Activated T-cell treated with anti-CD3 and anti-CD28 coated beads, Interleukin-2, amount 50 U/mL, for 4 hours (primary cell): ENCODE data around the gene GALR1. TPM values are rescaled to one million over a fixed set of nuclear protein-coding genes. Genes with fewer than 3 reads are reported as not detected.

ENCODE experiments used
- ATAC-seq, 2 donors: fragments of 200-7000 bp; cut with Tn5 transposase; one replicate each; pipeline ENCODE4 v1.10.0; 2021
- DNase-seq: peaks from one replicate; pipeline ENCODE4 v3.0.0-alpha.2; 2020
- H3K27me3 Mint-ChIP-seq: one replicate; pipeline ENCODE4 v1.8.0; 2021; ENCODE audit warnings: low read depth, mixed read lengths
- H3K36me3 Mint-ChIP-seq: one replicate; pipeline ENCODE4 v1.8.0; 2022; ENCODE audit warnings: mixed read lengths; ENCODE audit not compliant: insufficient read depth
- H3K4me1 Mint-ChIP-seq: one replicate; pipeline ENCODE4 v1.8.0; 2021; ENCODE audit warnings: low read depth, mixed read lengths
- H3K4me3 Mint-ChIP-seq: one replicate; pipeline ENCODE4 v1.8.0; 2021; ENCODE audit warnings: mild to moderate bottlenecking, moderate library complexity, mixed read lengths
- H3K9me3 Mint-ChIP-seq: one replicate; pipeline ENCODE4 v1.8.0; 2021; ENCODE audit warnings: mixed read lengths
- total RNA-seq, 3 donors: library from RNA; stranded (reverse); gene quantifications; one replicate each; pipeline ENCODE4 v1.2.1, GENCODE V29; 2021

The GALR1 gene
- total RNA-seq, result not detected

DNA sequence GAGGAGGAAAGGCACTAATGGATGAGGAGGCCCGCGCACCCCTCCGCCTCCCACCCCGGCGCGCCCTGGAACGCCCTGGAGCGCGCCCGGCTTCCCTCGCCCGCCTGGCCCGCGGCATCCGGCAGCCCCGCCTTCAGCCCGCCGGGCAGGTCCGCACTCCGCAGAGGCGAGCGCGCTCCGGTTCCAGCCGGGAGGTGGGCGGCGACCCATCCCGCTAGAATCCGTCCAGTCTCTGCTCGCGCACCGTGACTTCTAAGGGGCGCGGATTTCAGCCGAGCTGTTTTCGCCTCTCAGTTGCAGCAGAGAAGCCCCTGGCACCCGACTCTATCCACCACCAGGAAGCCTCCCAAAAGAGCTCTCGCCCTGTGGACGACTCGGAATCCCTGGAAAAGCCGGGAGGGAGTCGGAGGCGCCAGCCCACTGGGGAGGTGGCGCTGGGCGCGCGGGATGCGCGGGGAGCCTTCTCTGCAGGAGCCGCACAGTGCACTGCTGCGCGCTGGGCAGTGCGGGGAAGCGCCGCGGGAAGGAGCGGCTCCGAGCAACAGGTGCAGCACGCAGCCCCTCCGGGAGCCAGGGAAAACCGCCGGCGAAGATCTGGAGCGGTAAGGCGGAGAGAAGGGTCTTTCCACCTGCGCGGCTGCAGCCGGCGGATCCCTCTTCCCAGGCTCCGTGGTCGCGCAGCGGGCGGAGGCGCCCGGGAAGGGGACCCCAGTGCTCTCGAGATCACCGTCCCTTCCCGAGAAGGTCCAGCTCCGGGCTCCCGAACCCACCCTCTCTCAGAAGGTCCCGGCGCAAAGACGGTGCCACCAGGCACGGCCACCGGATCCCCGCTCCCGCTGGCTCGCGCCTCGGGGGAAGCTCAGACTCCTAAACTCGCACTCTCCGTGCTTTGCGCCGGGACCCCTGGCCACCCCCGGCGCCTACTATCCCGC is at the start of gene GALR1:
TSS of gene GALR1 (plus strand) at position 280 of the 932 bp plus-strand sequence. CDS start 701 bp downstream, outside the sequence.
- Mint-ChIP-seq H3K27me3 (peaks cover 64% of the 10 kb centered on the region), H3K4me3 (peak within 1 kb of the TSS; percentile 50), H3K9me3 (peaks cover 13% of the 10 kb centered on the region), H3K36me3 (no peaks in the 10 kb centered on the region), H3K4me1 (peaks cover 12% of the 10 kb centered on the region)
- no peak for DNase-seq
- ATAC-seq, result peak; percentile 44 to 53

GRCh38 chr18:77201506-77201905 is 48.1 kb upstream of the GALR1 start:
- Mint-ChIP-seq H3K4me3 (no peak overlapping the region), H3K9me3 (no peaks in the 10 kb centered on the region), H3K27me3 (peaks cover 8% of the 10 kb centered on the region), H3K36me3 (no peaks in the 10 kb centered on the region), H3K4me1 (peaks cover 4% of the 10 kb centered on the region)
- no peak for ATAC-seq
- no peak for DNase-seq

- no peak for DNase-seq
- H3K36me3 Mint-ChIP-seq, result no peaks in the 10 kb centered on the region
- H3K4me1 Mint-ChIP-seq, result peaks cover 10% of the 10 kb centered on the region
- no peak for ATAC-seq
- H3K4me3 Mint-ChIP-seq, result no peak overlapping the region
- H3K9me3 Mint-ChIP-seq, result no peaks in the 10 kb centered on the region
- peaks cover 8% of the 10 kb centered on the region for H3K27me3 Mint-ChIP-seq
Observed at GRCh38 chr18:77202329-77202728, 47.3 kb upstream of the GALR1 start.

DNA sequence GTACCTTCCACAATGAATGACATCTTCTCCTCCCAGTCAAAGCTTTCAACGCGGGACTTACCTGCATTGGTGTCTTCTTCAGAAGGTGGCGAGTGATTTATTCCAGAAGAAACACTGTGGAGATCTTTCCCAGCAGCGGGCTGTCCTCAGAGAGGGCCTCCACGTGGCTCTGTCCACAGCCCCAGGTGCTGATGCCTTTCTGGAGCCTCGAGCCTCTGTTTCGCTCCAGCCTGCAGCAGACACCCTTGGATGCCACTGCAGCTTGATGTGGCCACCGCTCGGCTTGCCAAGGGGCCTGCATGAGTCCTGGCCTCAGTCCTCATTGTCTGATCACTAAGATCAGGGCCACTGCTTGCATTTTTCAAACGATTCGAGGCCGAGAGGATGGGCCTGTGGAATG is 46.6 kb upstream of the GALR1 start:
- no peak for DNase-seq
- Mint-ChIP-seq H3K4me1 (peaks cover 15% of the 10 kb centered on the region), H3K27me3 (peaks cover 8% of the 10 kb centered on the region), H3K9me3 (no peaks in the 10 kb centered on the region), H3K4me3 (no peak overlapping the region), H3K36me3 (no peaks in the 10 kb centered on the region)
- no peak for ATAC-seq

- Mint-ChIP-seq H3K4me1 (peaks cover 21% of the 10 kb centered on the region), H3K36me3 (no peaks in the 10 kb centered on the region), H3K4me3 (no peak overlapping the region)
Observed at GRCh38 chr18:77203851-77204250, 45.8 kb upstream of the GALR1 start.

GRCh38 chr18:77205769-77206168 is 43.9 kb upstream of the GALR1 start:
- DNase-seq, result no peak
- no peaks in the 10 kb centered on the region for H3K36me3 Mint-ChIP-seq
- no peak for ATAC-seq
- H3K9me3 Mint-ChIP-seq, result no peaks in the 10 kb centered on the region
- H3K4me1 Mint-ChIP-seq, result peaks cover 37% of the 10 kb centered on the region
- no peak overlapping the region for H3K4me3 Mint-ChIP-seq
- H3K27me3 Mint-ChIP-seq, result peaks cover 5% of the 10 kb centered on the region

More at GRCh38 chr18:77203851-77204250, 45.8 kb upstream of the GALR1 start:
- no peak for ATAC-seq
- peaks cover 7% of the 10 kb centered on the region for H3K27me3 Mint-ChIP-seq
- H3K9me3 Mint-ChIP-seq, result no peaks in the 10 kb centered on the region
- no peak for DNase-seq

DNA sequence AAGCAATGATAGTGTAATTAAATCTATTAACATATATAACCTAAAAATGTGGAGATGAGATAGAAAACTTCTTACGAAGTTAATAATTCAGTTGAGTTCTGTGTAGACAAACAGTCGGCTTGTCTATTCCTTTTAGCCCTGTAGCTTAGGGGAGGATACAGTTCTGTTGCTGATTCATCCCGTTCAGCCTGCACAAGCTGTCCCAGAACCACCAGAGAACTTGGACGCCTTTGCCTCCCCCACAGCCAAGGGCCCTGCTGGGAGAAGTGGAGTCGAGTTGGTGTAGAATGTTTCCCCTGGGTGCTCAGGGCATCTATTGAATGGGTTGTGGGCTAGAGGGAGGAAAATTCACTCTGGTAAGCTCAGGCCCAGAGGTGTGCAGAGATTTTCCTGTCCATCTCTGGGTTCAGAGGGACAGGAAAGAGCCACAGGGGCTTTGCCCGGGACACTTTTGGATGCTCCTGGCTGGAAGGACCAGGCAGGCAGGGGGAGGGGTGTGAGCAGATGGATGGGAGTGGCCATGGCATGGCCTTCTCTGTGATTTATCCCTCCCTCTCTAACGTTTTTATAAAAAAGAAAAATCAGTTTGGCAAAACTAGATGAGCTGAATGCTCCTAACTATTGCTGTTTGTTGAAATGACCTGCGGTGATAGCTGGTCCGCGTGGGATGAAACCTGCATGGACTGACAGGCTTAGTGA is 42.8 kb upstream of the GALR1 start:
- peaks cover 48% of the 10 kb centered on the region for H3K4me1 Mint-ChIP-seq
- H3K9me3 Mint-ChIP-seq, result no peaks in the 10 kb centered on the region
- no peak overlapping the region for H3K4me3 Mint-ChIP-seq
- no peak for ATAC-seq
- no peak for DNase-seq
- no peaks in the 10 kb centered on the region for H3K36me3 Mint-ChIP-seq
- peaks cover 5% of the 10 kb centered on the region for H3K27me3 Mint-ChIP-seq

- peaks cover 48% of the 10 kb centered on the region for H3K4me1 Mint-ChIP-seq
- no peaks in the 10 kb centered on the region for H3K36me3 Mint-ChIP-seq
- peak; percentile 64 to 68 for ATAC-seq
- peaks cover 4% of the 10 kb centered on the region for H3K27me3 Mint-ChIP-seq
- H3K4me3 Mint-ChIP-seq, result peak overlapping the region; percentile 39
- no peaks in the 10 kb centered on the region for H3K9me3 Mint-ChIP-seq
- DNase-seq, result peak; percentile 37
Observed at GRCh38 chr18:77207540-77207939, 42.1 kb upstream of the GALR1 start.

DNA sequence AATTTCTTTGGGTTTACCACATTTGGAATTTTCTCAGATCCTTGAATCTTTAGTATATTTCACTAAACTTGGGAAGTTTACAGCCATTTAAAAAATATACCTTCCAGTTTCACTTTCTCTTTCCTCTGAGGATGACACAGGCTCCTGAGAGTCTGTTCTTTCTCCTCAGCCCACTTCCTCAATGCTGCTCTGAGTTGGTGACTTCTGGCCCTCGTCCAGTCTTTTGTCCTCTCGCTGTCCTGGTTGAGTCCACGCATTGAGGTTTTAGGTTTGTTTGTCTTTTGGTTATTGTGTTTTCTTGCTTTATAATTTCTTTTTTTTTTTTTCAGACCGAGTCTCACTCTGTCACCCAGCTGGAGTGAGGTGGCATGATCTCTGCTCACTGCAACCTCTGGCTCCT is 40.7 kb upstream of the GALR1 start:
- Mint-ChIP-seq H3K9me3 (no peaks in the 10 kb centered on the region), H3K4me3 (peak overlapping the region; percentile 87), H3K36me3 (no peaks in the 10 kb centered on the region), H3K27me3 (no peaks in the 10 kb centered on the region), H3K4me1 (peaks cover 48% of the 10 kb centered on the region)
- peak; percentile 74 to 80 for ATAC-seq
- no peak for DNase-seq

GRCh38 chr18:77209587-77209986 is 40.1 kb upstream of the GALR1 start:
- H3K36me3 Mint-ChIP-seq, result no peaks in the 10 kb centered on the region
- no peaks in the 10 kb centered on the region for H3K9me3 Mint-ChIP-seq
- no peak for DNase-seq
- H3K4me1 Mint-ChIP-seq, result peaks cover 48% of the 10 kb centered on the region
- H3K27me3 Mint-ChIP-seq, result no peaks in the 10 kb centered on the region
- peak overlapping the region; percentile 87 for H3K4me3 Mint-ChIP-seq
- ATAC-seq, result no peak

DNA sequence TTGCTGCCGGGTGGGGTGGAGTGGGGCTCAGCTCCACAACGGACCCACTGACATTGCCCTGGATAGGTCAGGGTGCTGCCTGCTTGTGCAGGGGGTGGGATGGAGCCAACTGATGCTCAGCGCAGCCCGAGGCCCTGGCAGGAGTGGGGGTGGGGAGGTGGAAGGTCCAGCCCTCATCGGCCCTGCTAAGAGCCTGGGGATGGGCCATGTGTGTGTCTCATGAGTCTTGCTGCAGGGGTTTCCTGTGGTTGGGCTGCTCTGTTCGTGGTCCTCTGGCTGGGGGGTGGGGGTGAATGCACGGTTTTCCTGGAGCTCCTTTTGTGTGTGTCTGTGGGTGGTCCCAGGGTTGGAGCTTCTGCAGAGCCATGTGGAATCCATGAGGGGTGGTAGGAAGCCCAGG is 39.4 kb upstream of the GALR1 start:
- no peaks in the 10 kb centered on the region for H3K27me3 Mint-ChIP-seq
- H3K36me3 Mint-ChIP-seq, result no peaks in the 10 kb centered on the region
- DNase-seq (no peak), ATAC-seq (no peak)
- peaks cover 48% of the 10 kb centered on the region for H3K4me1 Mint-ChIP-seq
- no peaks in the 10 kb centered on the region for H3K9me3 Mint-ChIP-seq
- no peak overlapping the region for H3K4me3 Mint-ChIP-seq

- Mint-ChIP-seq H3K4me1 (peaks cover 10% of the 10 kb centered on the region), H3K36me3 (no peaks in the 10 kb centered on the region), H3K4me3 (no peak overlapping the region), H3K27me3 (no peaks in the 10 kb centered on the region), H3K9me3 (no peaks in the 10 kb centered on the region)
- DNase-seq (no peak), ATAC-seq (no peak)
Observed at GRCh38 chr18:77218642-77219041, 31.0 kb upstream of the GALR1 start.

- H3K4me1 Mint-ChIP-seq, result peaks cover 13% of the 10 kb centered on the region
- no peaks in the 10 kb centered on the region for H3K27me3 Mint-ChIP-seq
- H3K9me3 Mint-ChIP-seq, result no peaks in the 10 kb centered on the region
- no peaks in the 10 kb centered on the region for H3K36me3 Mint-ChIP-seq
- H3K4me3 Mint-ChIP-seq, result no peak overlapping the region
- ATAC-seq (no peak), DNase-seq (no peak)
Observed at GRCh38 chr18:77220726-77221125, 28.9 kb upstream of the GALR1 start.

- Mint-ChIP-seq H3K36me3 (no peaks in the 10 kb centered on the region), H3K4me3 (no peak overlapping the region), H3K4me1 (peaks cover 13% of the 10 kb centered on the region), H3K9me3 (no peaks in the 10 kb centered on the region), H3K27me3 (no peaks in the 10 kb centered on the region)
- no peak for DNase-seq
- ATAC-seq, result no peak
Observed at GRCh38 chr18:77222464-77222863, 27.2 kb upstream of the GALR1 start.

DNA sequence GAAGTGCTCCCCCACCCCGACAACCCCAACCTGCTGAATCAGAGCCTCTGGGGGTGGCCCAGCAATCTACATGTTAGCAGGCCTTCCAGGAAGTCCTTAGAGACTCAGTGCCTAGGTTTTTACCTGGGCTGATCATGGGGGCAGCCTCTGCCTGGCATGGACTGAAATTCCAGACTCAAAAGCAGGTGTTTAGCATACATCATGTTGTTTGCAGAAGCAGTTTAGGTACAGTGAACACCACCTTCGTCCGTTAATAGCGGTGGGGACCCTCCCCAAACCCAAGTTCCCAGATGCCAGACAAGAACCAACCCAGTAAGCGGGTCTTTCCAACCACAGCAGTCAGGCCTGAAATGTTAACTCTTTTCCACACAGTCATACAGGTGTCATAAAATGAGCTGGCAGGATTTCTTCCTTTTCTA is 26.4 kb upstream of the GALR1 start:
- peak; percentile 84 to 91 for ATAC-seq
- no peaks in the 10 kb centered on the region for H3K36me3 Mint-ChIP-seq
- no peak for DNase-seq
- no peak overlapping the region for H3K4me3 Mint-ChIP-seq
- H3K4me1 Mint-ChIP-seq, result peaks cover 13% of the 10 kb centered on the region
- H3K9me3 Mint-ChIP-seq, result no peaks in the 10 kb centered on the region
- H3K27me3 Mint-ChIP-seq, result peaks cover 4% of the 10 kb centered on the region
